ENCODE measurements around the gene SPIN1.

- TF ChIP-seq, protein P1, sequence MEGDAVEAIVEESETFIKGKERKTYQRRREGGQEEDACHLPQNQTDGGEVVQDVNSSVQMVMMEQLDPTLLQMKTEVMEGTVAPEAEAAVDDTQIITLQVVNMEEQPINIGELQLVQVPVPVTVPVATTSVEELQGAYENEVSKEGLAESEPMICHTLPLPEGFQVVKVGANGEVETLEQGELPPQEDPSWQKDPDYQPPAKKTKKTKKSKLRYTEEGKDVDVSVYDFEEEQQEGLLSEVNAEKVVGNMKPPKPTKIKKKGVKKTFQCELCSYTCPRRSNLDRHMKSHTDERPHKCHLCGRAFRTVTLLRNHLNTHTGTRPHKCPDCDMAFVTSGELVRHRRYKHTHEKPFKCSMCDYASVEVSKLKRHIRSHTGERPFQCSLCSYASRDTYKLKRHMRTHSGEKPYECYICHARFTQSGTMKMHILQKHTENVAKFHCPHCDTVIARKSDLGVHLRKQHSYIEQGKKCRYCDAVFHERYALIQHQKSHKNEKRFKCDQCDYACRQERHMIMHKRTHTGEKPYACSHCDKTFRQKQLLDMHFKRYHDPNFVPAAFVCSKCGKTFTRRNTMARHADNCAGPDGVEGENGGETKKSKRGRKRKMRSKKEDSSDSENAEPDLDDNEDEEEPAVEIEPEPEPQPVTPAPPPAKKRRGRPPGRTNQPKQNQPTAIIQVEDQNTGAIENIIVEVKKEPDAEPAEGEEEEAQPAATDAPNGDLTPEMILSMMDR (IDR thresholded peaks at IDR 0.05; ENCODE audit: poor library complexity) = no peak
- no peak for TF ChIP-seq EZH2 (IDR thresholded peaks at IDR 0.05; ENCODE audit: borderline replicate concordance)
- no peak for TF ChIP-seq EZH2phosphoT487 (IDR thresholded peaks at IDR 0.05; ENCODE audit: low read depth, severe bottlenecking, unreplicated experiment)
Measured at GRCh38 chr9:88451160-88451559, 62.9 kb downstream of the SPIN1 start.

All from hepatocyte (in vitro differentiated cells).